T-helper 1 cell treated with Interleukin-12 subunit alpha and Interleukin-12 subunit beta and Interleukin-4 antibody, amounts not matched to agents 30 μg/mL and 1 μg/mL, for 36 hours (primary cell): Measurements from ENCODE around the gene ZNF497.
A peak's percentile ranks its signal among the peaks of the same experiment; 100 is the strongest.
"Not testable (repeated sequence)": the region's sequence is repeated elsewhere in the genome, so short reads cannot be mapped to it uniquely, and the experiment has no call there.

Experiments
- H3K27ac Mint-ChIP-seq: one replicate; pipeline ENCODE4 v1.8.0; 2021; ENCODE audit warnings: mild to moderate bottlenecking, mixed read lengths
- H3K27me3 Mint-ChIP-seq: one replicate; pipeline ENCODE4 v1.8.0; 2021; ENCODE audit warnings: low read depth, mixed read lengths
- H3K36me3 Mint-ChIP-seq: one replicate; pipeline ENCODE4 v1.8.0; 2021; ENCODE audit warnings: low read depth, mixed read lengths
- H3K4me1 Mint-ChIP-seq: one replicate; pipeline ENCODE4 v1.8.0; 2021; ENCODE audit warnings: low read depth, mixed read lengths
- H3K4me3 Mint-ChIP-seq: one replicate; pipeline ENCODE4 v1.8.0; 2021; ENCODE audit warnings: mild to moderate bottlenecking, moderate library complexity, mixed read lengths
- H3K9me3 Mint-ChIP-seq: one replicate; pipeline ENCODE4 v1.8.0; 2021; ENCODE audit warnings: mixed read lengths

The ZNF497 gene

GRCh38 chr19:58382997-58383603 is 20.5 kb upstream of the ZNF497 start:
- Mint-ChIP-seq H3K27me3 (no peaks in the 10 kb centered on the region), H3K27ac (no peak overlapping the region), H3K4me1 (peaks cover 29% of the 10 kb centered on the region), H3K9me3 (no peaks in the 10 kb centered on the region), H3K4me3 (no peak overlapping the region), H3K36me3 (peaks cover 9% of the 10 kb centered on the region)

- H3K27ac Mint-ChIP-seq = peak overlapping the region; percentile 89
- peak overlapping the region; percentile 88 for H3K4me3 Mint-ChIP-seq
- H3K9me3 Mint-ChIP-seq = no peaks in the 10 kb centered on the region
- no peaks in the 10 kb centered on the region for H3K27me3 Mint-ChIP-seq
- no peaks in the 10 kb centered on the region for H3K36me3 Mint-ChIP-seq
- H3K4me1 Mint-ChIP-seq = peaks cover 21% of the 10 kb centered on the region
Measured at GRCh38 chr19:58381460-58382212, 19.1 kb upstream of the ZNF497 start.

- H3K36me3 Mint-ChIP-seq = no peaks in the 10 kb centered on the region
- H3K4me1 Mint-ChIP-seq = peaks cover 19% of the 10 kb centered on the region
- no peaks in the 10 kb centered on the region for H3K9me3 Mint-ChIP-seq
- no peaks in the 10 kb centered on the region for H3K27me3 Mint-ChIP-seq
- H3K27ac Mint-ChIP-seq = peak within 1 kb of the TSS; percentile 92
- H3K4me3 Mint-ChIP-seq = peak within 1 kb of the TSS; percentile 93
Measured at GRCh38 chr19:58380662-58381459, 18.3 kb upstream of the ZNF497 start, which contains the start of gene ZNF837. Gene ZNF837 (minus strand): TSS chr19:58381030. CDS start chr19:58369332, 11,698 bp downstream.

GRCh38 chr19:58380037-58380661 is 17.6 kb upstream of the ZNF497 start:
- Mint-ChIP-seq H3K27me3 (no peaks in the 10 kb centered on the region), H3K27ac (peak overlapping the region; percentile 92), H3K9me3 (no peaks in the 10 kb centered on the region), H3K4me1 (peaks cover 14% of the 10 kb centered on the region), H3K36me3 (no peaks in the 10 kb centered on the region), H3K4me3 (peak overlapping the region; percentile 93)

GRCh38 chr19:58379246-58379645 is 16.7 kb upstream of the ZNF497 start:
- Mint-ChIP-seq H3K27me3 (no peaks in the 10 kb centered on the region), H3K36me3 (no peaks in the 10 kb centered on the region), H3K9me3 (no peaks in the 10 kb centered on the region), H3K27ac (peak overlapping the region; percentile 92), H3K4me1 (peaks cover 14% of the 10 kb centered on the region), H3K4me3 (peak overlapping the region; percentile 93)

- not testable (repeated sequence) for H3K36me3 Mint-ChIP-seq, H3K9me3 Mint-ChIP-seq, H3K27me3 Mint-ChIP-seq, H3K4me3 Mint-ChIP-seq, H3K4me1 Mint-ChIP-seq, H3K27ac Mint-ChIP-seq
Measured at GRCh38 chr19:58376724-58377123, 14.2 kb upstream of the ZNF497 start.

GRCh38 chr19:58374200-58374599 is 11.6 kb upstream of the ZNF497 start:
- no peaks in the 10 kb centered on the region for H3K9me3 Mint-ChIP-seq

GRCh38 chr19:58372311-58373133 is 10.0 kb upstream of the ZNF497 start:
- no peak overlapping the region for H3K27ac Mint-ChIP-seq

More at GRCh38 chr19:58374200-58374599, 11.6 kb upstream of the ZNF497 start:
- Mint-ChIP-seq H3K4me1 (no peaks in the 10 kb centered on the region), H3K27ac (no peak overlapping the region), H3K36me3 (no peaks in the 10 kb centered on the region), H3K4me3 (no peak overlapping the region), H3K27me3 (no peaks in the 10 kb centered on the region)

GRCh38 chr19:58368561-58369360 is 6.2 kb upstream of the ZNF497 start:
- Mint-ChIP-seq H3K27me3 (no peaks in the 10 kb centered on the region), H3K4me3 (no peak overlapping the region), H3K4me1 (no peaks in the 10 kb centered on the region), H3K36me3 (no peaks in the 10 kb centered on the region), H3K9me3 (no peaks in the 10 kb centered on the region), H3K27ac (no peak overlapping the region)

More at GRCh38 chr19:58372311-58373133, 10.0 kb upstream of the ZNF497 start:
- Mint-ChIP-seq H3K4me1 (no peaks in the 10 kb centered on the region), H3K36me3 (no peaks in the 10 kb centered on the region), H3K27me3 (no peaks in the 10 kb centered on the region), H3K9me3 (no peaks in the 10 kb centered on the region), H3K4me3 (no peak overlapping the region)

- H3K4me1 Mint-ChIP-seq = no peaks in the 10 kb centered on the region
- no peaks in the 10 kb centered on the region for H3K36me3 Mint-ChIP-seq
- H3K4me3 Mint-ChIP-seq = no peak overlapping the region
- H3K27me3 Mint-ChIP-seq = no peaks in the 10 kb centered on the region
- no peaks in the 10 kb centered on the region for H3K9me3 Mint-ChIP-seq
- H3K27ac Mint-ChIP-seq = no peak overlapping the region
Measured at GRCh38 chr19:58367698-58368454, 5.3 kb upstream of the ZNF497 start.

GRCh38 chr19:58366585-58367430 is 4.3 kb upstream of the ZNF497 start:
- H3K27me3 Mint-ChIP-seq = no peaks in the 10 kb centered on the region
- H3K27ac Mint-ChIP-seq = no peak overlapping the region
- no peak overlapping the region for H3K4me3 Mint-ChIP-seq
- H3K36me3 Mint-ChIP-seq = no peaks in the 10 kb centered on the region
- H3K9me3 Mint-ChIP-seq = no peaks in the 10 kb centered on the region
- peaks cover 6% of the 10 kb centered on the region for H3K4me1 Mint-ChIP-seq

- Mint-ChIP-seq H3K4me3 (no peak overlapping the region), H3K27ac (no peak overlapping the region), H3K4me1 (peaks cover 7% of the 10 kb centered on the region), H3K9me3 (no peaks in the 10 kb centered on the region), H3K27me3 (no peaks in the 10 kb centered on the region), H3K36me3 (no peaks in the 10 kb centered on the region)
Measured at GRCh38 chr19:58364146-58364545, 1.6 kb upstream of the ZNF497 start.
